Psoas muscle (tissue), 8 donors: Measurements from ENCODE around the gene FMO5. TPM values are rescaled to one million over a fixed set of nuclear protein-coding genes. Genes with fewer than 3 reads are reported as not detected.
"Not testable (repeated sequence)": the region's sequence is repeated elsewhere in the genome, so short reads cannot be mapped to it uniquely, and the experiment has no call there.

Experiments used
- ATAC-seq, 4 donors: fragments of 200-7000 bp; cut with Tn5 transposase; one replicate each; pipeline ENCODE4 v1.9.1; 2020; ENCODE audit warnings: moderate library complexity in 3 of 4, mild to moderate bottlenecking in 2 of 4
- DNase-seq, 2 donors: peaks; one replicate each; pipeline ENCODE4 v3.0.0-alpha.2; 2020
- H3K27ac ChIP-seq: fragments of 200-600 bp; one replicate; pipeline ENCODE4 v1.8.0; 2022
- H3K27me3 ChIP-seq, 3 donors: fragments of 200-600 bp in 1 of 3; one replicate each; pipeline versions ENCODE4 v1.6.1 to v1.8.0; 2013 to 2022; ENCODE audit warnings: low read length in 2 of 3, mild to moderate bottlenecking in 2 of 3, moderate library complexity in 1 of 3; ENCODE audit not compliant: insufficient read depth in 3 of 3
- H3K36me3 ChIP-seq, 2 donors: fragments of 200-600 bp in 1 of 2; one replicate each; pipeline versions ENCODE4 v1.6.1 to v1.8.0; 2013 to 2022; ENCODE audit warnings: low read depth in 1 of 2, mild to moderate bottlenecking in 1 of 2, moderate library complexity in 1 of 2; ENCODE audit not compliant: insufficient read depth in 1 of 2
- H3K4me1 ChIP-seq: fragments of 200-600 bp; one replicate; pipeline ENCODE4 v1.8.0; 2022
- H3K4me3 ChIP-seq: fragments of 200-600 bp; one replicate; pipeline ENCODE4 v1.8.0; 2022; ENCODE audit warnings: mild to moderate bottlenecking
- H3K9me3 ChIP-seq: fragments of 200-600 bp; one replicate; pipeline ENCODE4 v1.8.0; 2022
- CTCF ChIP-seq: fragments of 200-600 bp; IDR thresholded peaks from one replicate; pipeline ENCODE4 v1.8.0; 2022; ENCODE audit warnings: antibody characterized with exemption
- WGBS, 3 donors: extraction: QIAGEN DNeasy Blood & Tissue Kit; methylation state at CpG; one replicate each; pipeline versions ENCODE4 v1.1.6 to v1.1.7; 2013; 5-methylcytosine and 5-hydroxymethylcytosine counted together
- intact Hi-C, 2 donors: fragments of 100-400 bp; cut with DNase I; formaldehyde crosslinking; loops; one replicate each; pipeline versions ENCODE4 v1.11.0 to v1.14.2; 2022
- polyA plus RNA-seq, 3 donors: library from polyadenylated mRNA; stranded (reverse); fragments of 200-250 nt; gene quantifications; one replicate each; pipeline ENCODE4 v1.2.3, GENCODE V29; 2013
- total RNA-seq, 4 donors: library from RNA; stranded (reverse); fragmentation: NEBNext Ultra II Directional in 2 of 4; extraction: Animal tissue kit (Norgen Biotek cat#: 25700) in 2 of 4; gene quantifications; one replicate each; pipeline versions ENCODE4 v1.2.1 to v1.2.4, GENCODE V29; 2021 to 2023
- donor health status: healthy with polysubstance abuse.
- donor health status: DM: no; HTN: no; CAD: no; lungs with moderate emphysema.
- donor health status: Bipolar disorder and iron deficiency.
- donor health status: healthy.
- donor health status: DM: yes; HTN: yes; CAD: no.
- donor health status: DM: no; HTN: no; CAD: no.
- donor health status: DM: no; HTN: no; CAD: no.
- donor health status: DM: yes; HTN: yes; CAD: no.

The FMO5 gene
- total and polyA plus RNA-seq, 7 donors: 0.30 to 1.4 (median 0.53) TPM

- no peak for DNase-seq
- Histone ChIP-seq H3K4me3 (peak overlapping the region; percentile 79), H3K9me3 (no peaks in the 10 kb centered on the region), H3K27ac (peak overlapping the region; percentile 96), H3K36me3 (no peaks in the 10 kb centered on the region), H3K4me1 (peaks cover 24% of the 10 kb centered on the region), H3K27me3 (no peaks in the 10 kb centered on the region)
- WGBS, 3 donors: 9 to 30% (median 11%) methylated on average over 9 of the region's 9 CpGs
- intact Hi-C loops: loop anchor here (1.0 to 2.0 kb wide), 2 partner anchors 67 to 70 kb away; partner anchors contain the start of gene PRKAB2 (in 1 of the 2)
- TF ChIP-seq CTCF: no peak
- ATAC-seq: no peak
Measured at GRCh38 chr1:147241934-147242448, 16.9 kb upstream of the FMO5 start.

GRCh38 chr1:147240131-147240721 is 15.1 kb upstream of the FMO5 start:
- H3K4me3 ChIP-seq, intact Hi-C loops, H3K9me3 ChIP-seq, H3K27ac ChIP-seq, H3K36me3 ChIP-seq, DNase-seq, ATAC-seq, H3K27me3 ChIP-seq: not testable (repeated sequence)
- 90 to 95% (median 90%) methylated on average over 5 of the region's 5 CpGs for WGBS, 3 donors
- peaks cover 17% of the 10 kb centered on the region for H3K4me1 ChIP-seq

- no peaks in the 10 kb centered on the region for H3K36me3 ChIP-seq
- no peaks in the 10 kb centered on the region for H3K27me3 ChIP-seq
- no peaks in the 10 kb centered on the region for H3K9me3 ChIP-seq
- intact Hi-C loops: loop anchor here in 1 of 2 donors (2.0 kb wide), 1 partner anchor 64 kb away; no protein-coding TSS in a partner anchor
- no peak for ATAC-seq
- no peak for TF ChIP-seq CTCF
- peaks cover 10% of the 10 kb centered on the region for H3K4me1 ChIP-seq
- DNase-seq: no peak
- H3K4me3 ChIP-seq: no peak overlapping the region
- 87 to 92% (median 92%) methylated on average over 11 of the region's 11 CpGs for WGBS, 3 donors
- no peak overlapping the region for H3K27ac ChIP-seq
Measured at GRCh38 chr1:147238925-147239820, 14.0 kb upstream of the FMO5 start.

DNA sequence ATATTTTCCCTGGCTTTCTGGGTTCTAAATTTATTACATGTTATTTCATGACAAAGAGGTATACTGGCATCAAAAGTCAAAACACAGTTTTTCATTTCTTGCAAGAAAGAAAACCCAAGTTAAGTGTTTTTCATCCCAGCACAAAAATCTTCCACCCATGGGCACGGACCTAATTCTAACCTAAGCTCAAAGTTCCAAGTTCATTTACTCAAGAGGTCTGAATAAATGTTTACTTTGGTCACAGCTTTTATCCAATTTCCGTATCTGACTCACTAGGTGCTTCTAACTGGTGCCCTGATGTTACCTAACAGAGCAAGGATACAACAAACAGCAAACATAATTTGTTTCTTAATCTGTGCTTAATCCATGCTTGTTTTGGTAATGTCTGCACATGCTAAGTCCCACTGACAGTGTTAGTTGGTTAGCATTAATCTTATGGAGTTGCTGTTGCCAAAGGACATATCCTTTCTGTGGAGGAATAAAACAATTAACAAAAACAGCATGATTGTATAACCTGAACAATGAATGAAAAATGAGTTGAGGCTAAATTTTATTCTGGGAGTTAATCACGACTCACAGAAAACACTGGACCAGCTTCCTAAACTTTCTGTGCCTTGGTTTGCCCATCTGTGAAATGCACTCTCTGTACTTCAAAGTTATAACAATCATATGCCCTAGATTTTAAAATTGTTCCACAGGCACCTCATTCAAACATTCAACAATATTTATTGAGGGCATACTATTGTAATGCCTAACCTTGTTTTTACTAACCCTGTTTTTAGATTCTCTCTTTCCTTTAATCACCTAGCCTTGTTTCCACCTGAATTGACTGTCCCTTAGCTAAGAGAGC is 13.1 kb upstream of the FMO5 start:
- no peak overlapping the region for H3K27ac ChIP-seq
- H3K4me3 ChIP-seq: no peak overlapping the region
- no peaks in the 10 kb centered on the region for H3K27me3 ChIP-seq
- no peak for TF ChIP-seq CTCF
- no peaks in the 10 kb centered on the region for H3K36me3 ChIP-seq
- WGBS, 3 donors: 83 to 84% (median 84%) methylated on average over 3 of the region's 3 CpGs
- H3K4me1 ChIP-seq: peaks cover 7% of the 10 kb centered on the region
- DNase-seq (no peak), ATAC-seq (no peak)
- H3K9me3 ChIP-seq: no peaks in the 10 kb centered on the region
- intact Hi-C loops: loop anchor here in 1 of 2 donors (2.0 kb wide), 1 partner anchor 63 kb away; no protein-coding TSS in a partner anchor
